RWPE1 (cell line): ENCODE measurements around the gene MYH14.

Experiments
- CTCF ChIA-PET: fragments of 350-600 bp; sonication (Branson Sonifier 250); formaldehyde crosslinking; extraction: SDS; loops from one replicate; lab custom pipeline; 2021; lab: Yijun Ruan, JAX
- POLR2A ChIA-PET: fragments of 400-600 bp; formaldehyde crosslinking; extraction: SDS; loops from one replicate; lab custom pipeline; 2020; ENCODE audit warnings: antibody characterized with exemption; ENCODE audit not compliant: low non-redundant PET; lab: Yijun Ruan, JAX
- DNase-seq: peaks from one replicate; pipeline ENCODE4 v3.0.0; 2012; ENCODE audit warnings: low spot score
- H3K27ac ChIP-seq: fragments of 450-650 bp; 2 replicates; pipeline ENCODE4 v1.5.1; 2017
- TF ChIP-seq, protein P1 (sequence below): fragments of 450-650 bp; conservative IDR thresholded peaks from 2 replicates; pipeline ENCODE4 v1.5.1; 2017; ENCODE audit warnings: low read depth, mild to moderate bottlenecking

The MYH14 gene

DNA sequence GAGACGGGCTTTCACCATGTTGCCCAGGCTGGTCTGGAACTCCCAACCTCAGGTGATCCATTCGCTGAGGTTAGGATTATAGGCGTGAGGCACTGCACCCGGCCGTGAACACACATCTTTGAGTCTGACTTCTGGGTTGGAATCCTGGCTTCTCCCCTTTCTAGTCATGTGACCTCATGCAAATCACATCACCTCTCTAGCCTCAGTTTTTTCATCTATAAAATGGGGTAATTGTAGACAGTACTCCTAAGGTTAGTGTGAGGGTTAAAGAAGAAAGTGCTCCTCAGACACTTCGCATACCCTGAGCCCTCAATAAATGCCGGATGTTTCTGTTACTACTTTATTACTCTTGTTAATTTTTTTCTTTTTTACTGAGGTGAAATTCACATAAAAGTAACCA, 70.4 kb downstream of the MYH14 start:
- DNase-seq: no peak
- TF ChIP-seq, protein P1, sequence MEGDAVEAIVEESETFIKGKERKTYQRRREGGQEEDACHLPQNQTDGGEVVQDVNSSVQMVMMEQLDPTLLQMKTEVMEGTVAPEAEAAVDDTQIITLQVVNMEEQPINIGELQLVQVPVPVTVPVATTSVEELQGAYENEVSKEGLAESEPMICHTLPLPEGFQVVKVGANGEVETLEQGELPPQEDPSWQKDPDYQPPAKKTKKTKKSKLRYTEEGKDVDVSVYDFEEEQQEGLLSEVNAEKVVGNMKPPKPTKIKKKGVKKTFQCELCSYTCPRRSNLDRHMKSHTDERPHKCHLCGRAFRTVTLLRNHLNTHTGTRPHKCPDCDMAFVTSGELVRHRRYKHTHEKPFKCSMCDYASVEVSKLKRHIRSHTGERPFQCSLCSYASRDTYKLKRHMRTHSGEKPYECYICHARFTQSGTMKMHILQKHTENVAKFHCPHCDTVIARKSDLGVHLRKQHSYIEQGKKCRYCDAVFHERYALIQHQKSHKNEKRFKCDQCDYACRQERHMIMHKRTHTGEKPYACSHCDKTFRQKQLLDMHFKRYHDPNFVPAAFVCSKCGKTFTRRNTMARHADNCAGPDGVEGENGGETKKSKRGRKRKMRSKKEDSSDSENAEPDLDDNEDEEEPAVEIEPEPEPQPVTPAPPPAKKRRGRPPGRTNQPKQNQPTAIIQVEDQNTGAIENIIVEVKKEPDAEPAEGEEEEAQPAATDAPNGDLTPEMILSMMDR: no peak
- POLR2A ChIA-PET: no interaction called here
- no peak overlapping the region for H3K27ac ChIP-seq
- CTCF ChIA-PET: no interaction called here

DNA sequence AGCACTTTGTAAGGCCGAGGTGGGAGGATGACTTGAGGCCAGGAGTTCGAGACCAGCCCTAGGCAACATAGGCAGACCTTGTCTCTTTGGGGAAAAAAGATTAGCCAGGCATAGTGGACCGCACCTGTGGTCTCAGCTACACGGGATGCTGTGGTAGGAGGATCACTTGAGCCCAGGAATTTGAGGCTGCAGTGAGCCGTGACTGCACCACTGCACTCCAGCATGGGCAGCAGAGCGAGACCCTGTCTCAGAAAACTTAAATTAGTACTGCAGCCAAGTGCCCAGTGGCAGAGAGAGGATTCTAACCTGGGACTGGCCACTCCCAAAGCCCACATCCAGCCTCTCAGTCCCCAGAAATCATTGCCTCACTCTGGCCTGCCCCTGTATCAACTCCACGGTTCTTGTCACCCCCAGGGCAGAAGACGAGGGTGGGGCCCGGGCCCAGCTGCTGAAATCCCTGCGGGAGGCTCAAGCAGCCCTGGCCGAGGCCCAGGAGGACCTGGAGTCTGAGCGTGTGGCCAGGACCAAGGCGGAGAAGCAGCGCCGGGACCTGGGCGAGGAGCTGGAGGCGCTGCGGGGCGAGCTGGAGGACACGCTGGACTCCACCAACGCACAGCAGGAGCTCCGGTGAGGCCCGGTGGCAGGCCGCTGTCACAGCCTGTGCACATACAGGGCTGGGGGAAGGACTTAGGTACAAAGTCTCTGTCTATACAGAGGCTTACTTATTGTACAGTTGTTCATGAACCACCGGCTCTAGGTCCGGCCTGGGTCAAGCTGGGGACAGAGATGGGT, 72.4 kb downstream of the MYH14 start:
- ChIA-PET POLR2A (no interaction called here), CTCF (no interaction called here)
- TF ChIP-seq, protein P1: no peak
- no peak for DNase-seq
- no peak overlapping the region for H3K27ac ChIP-seq

DNA sequence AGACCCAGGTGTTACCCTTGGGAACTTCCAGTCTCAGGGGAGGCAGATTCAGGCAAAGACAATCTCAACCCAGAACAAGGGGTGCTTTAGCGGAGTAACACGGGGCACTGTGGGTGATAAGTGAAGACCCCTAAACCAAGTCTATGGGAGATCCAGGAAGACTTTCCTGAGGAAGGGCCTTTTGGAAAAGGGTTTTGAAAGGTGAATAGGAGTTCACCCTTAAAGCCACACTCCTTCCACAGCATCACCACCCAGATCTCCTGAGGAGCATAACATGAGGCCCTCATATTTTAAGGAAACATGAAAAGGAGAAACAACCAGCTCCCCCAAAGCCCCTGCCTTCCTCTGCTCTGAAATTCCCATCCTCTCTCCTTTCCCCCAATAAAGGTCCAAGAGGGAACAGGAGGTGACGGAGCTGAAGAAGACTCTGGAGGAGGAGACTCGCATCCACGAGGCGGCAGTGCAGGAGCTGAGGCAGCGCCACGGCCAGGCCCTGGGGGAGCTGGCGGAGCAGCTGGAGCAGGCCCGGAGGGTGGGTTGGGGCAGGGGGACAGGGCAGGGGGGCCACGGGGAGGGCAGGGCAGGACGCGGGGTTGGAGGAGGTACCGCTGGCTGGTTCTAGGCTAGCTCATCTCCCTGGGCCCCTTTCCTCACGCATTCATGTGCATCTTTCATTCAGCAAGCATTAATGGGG, 73.1 kb downstream of the MYH14 start:
- CTCF ChIA-PET: no interaction called here
- H3K27ac ChIP-seq: no peak overlapping the region
- POLR2A ChIA-PET: no interaction called here
- TF ChIP-seq, protein P1: no peak
- DNase-seq: no peak

DNA sequence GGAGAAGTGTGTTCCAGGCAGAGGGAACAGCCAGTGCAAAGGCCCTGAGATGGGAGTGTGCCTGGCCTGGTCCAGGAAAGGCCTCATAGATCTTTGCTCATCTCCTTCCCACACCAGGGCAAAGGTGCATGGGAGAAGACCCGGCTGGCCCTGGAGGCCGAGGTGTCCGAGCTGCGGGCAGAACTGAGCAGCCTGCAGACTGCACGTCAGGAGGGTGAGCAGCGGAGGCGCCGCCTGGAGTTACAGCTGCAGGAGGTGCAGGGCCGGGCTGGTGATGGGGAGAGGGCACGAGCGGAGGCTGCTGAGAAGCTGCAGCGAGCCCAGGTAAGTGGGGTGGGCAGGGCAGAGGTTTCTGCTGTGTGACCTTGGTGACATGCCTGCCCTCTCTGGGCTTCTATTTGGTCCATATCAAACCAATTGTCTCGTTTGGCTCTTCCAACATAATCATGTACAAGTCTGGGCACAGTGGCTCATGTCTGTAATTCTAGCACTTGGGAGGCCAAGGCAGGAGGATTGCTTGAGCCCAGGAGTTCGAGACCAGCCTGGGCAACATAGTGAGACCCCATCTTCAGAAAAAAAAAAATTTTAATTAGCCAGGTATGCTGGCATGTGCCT, 74.7 kb downstream of the MYH14 start:
- H3K27ac ChIP-seq: no peak overlapping the region
- POLR2A ChIA-PET: no interaction called here
- DNase-seq: no peak
- TF ChIP-seq, protein P1: no peak
- CTCF ChIA-PET: interaction anchor here (0.6 kb wide), 1 partner anchor 129 kb away, joined by 3 read pairs; no protein-coding TSS in a partner anchor

DNA sequence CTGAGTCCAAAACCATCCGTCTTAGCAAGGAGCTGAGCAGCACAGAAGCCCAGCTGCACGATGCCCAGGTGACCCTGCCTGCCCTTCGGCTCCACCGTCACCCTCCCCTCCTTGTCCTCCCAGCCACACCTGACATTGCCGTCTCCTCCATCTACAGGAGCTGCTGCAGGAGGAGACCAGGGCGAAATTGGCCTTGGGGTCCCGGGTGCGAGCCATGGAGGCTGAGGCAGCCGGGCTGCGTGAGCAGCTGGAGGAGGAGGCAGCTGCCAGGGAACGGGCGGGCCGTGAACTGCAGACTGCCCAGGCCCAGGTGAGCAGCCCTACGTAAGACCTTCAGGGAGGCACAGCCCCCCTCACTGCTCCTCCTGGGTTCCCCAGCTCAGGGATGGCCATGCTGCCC, 76.7 kb downstream of the MYH14 start:
- no peak for DNase-seq
- POLR2A ChIA-PET: no interaction called here
- TF ChIP-seq, protein P1: no peak
- CTCF ChIA-PET: interaction anchor here (0.6 kb wide), 1 partner anchor 89 kb away, joined by 3 read pairs; no protein-coding TSS in a partner anchor
- H3K27ac ChIP-seq: no peak overlapping the region

DNA sequence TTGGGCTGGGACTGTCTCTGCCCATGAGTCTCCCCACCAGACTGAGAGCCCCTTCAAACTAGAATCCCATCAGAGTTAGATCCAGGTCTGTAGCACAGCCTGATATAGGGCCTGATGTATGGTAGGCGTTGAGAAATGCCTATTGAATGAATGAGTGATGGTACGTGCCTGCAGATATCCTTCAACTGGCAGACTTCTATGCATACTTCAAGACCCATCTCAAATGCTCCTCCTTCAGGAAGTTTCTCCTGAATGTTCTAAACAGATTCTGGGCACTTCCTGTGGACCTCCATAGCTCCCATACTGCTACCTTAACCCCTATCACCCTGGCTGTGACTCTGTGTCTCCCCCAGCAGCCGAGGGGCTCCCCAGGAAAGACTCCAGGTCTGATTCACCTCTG, 77.6 kb downstream of the MYH14 start:
- no peak for DNase-seq
- TF ChIP-seq, protein P1: no peak
- POLR2A ChIA-PET: no interaction called here
- no peak overlapping the region for H3K27ac ChIP-seq
- CTCF ChIA-PET: no interaction called here
